IMR-90 (cell line): ENCODE results near the gene CDH22. TPM values are rescaled to one million over a fixed set of nuclear protein-coding genes. Genes with fewer than 3 reads are reported as not detected.

Experiments used
- ATAC-seq: fragments of 200-7000 bp; cut with Tn5 transposase; 2 replicates; pipeline ENCODE4 v1.9.1; 2020; ENCODE audit warnings: low read depth, mild to moderate bottlenecking, moderate library complexity
- BruUV-seq: library from RNA; stranded (reverse); fragments of 400-500 nt; replicated peaks from 2 replicates; lab custom pipeline; 2021; lab: Mats Ljungman, UMichigan
- CTCF ChIA-PET: fragments of 300-600 bp; formaldehyde crosslinking; extraction: SDS; loops from one replicate; lab custom pipeline; 2021; ENCODE audit warnings: antibody characterized with exemption; lab: Yijun Ruan, JAX
- POLR2A ChIA-PET: fragments of 300-600 bp; sonication (Branson Sonifier 250); formaldehyde crosslinking; loops from one replicate; lab custom pipeline; 2022; ENCODE audit warnings: antibody characterized with exemption; ENCODE audit not compliant: unreplicated experiment; lab: Charles Lee
- DNase-seq: peaks from one replicate; pipeline ENCODE4 v3.0.0; 2013
- H2AFZ ChIP-seq: replicated peaks from 2 replicates; pipeline ENCODE3; 2013; ENCODE audit warnings: low read length, mild to moderate bottlenecking; ENCODE audit not compliant: poor library complexity
- H2AK5ac ChIP-seq: 2 replicates; pipeline ENCODE4 v1.6.1; 2013; ENCODE audit warnings: low read depth, low read length, inconsistent platforms
- H2AK9ac ChIP-seq: replicated peaks from 2 replicates; pipeline ENCODE3; 2013; ENCODE audit warnings: mild to moderate bottlenecking, low read depth, low read length, moderate library complexity; ENCODE audit not compliant: poor library complexity
- H2BK120ac ChIP-seq: 2 replicates; pipeline ENCODE4 v1.6.1; 2013; ENCODE audit warnings: low read depth, low read length, inconsistent platforms
- H2BK15ac ChIP-seq: 3 replicates; pipeline ENCODE4 v1.6.1; 2013; ENCODE audit warnings: low read depth, low read length, inconsistent platforms
- H2BK20ac ChIP-seq: 2 replicates; pipeline ENCODE4 v1.6.1; 2013; ENCODE audit warnings: low read depth, mild to moderate bottlenecking, inconsistent platforms, low read length, moderate library complexity
- H2BK5ac ChIP-seq: 2 replicates; pipeline ENCODE4 v1.6.1; 2013; ENCODE audit warnings: mild to moderate bottlenecking, low read depth, low read length, inconsistent platforms; ENCODE audit not compliant: poor library complexity, severe bottlenecking
- H3K14ac ChIP-seq: replicated peaks from 2 replicates; pipeline ENCODE4 v1.6.1; 2013; ENCODE audit warnings: low read depth, low read length, inconsistent platforms
- H3K18ac ChIP-seq: 2 replicates; pipeline ENCODE4 v1.6.1; 2013; ENCODE audit warnings: low read depth, low read length, control low read depth
- H3K23ac ChIP-seq: 2 replicates; pipeline ENCODE4 v1.6.1; 2013; ENCODE audit warnings: low read depth, low read length, inconsistent platforms
- H3K27ac ChIP-seq: 2 replicates; pipeline ENCODE4 v1.5.1; 2013; ENCODE audit warnings: mild to moderate bottlenecking, control low read depth, low read length; ENCODE audit not compliant: insufficient read depth
- H3K27me3 ChIP-seq: 2 replicates; pipeline ENCODE4 v1.6.1; 2013; ENCODE audit warnings: low read length; ENCODE audit not compliant: control insufficient read depth, insufficient read depth
- H3K36me3 ChIP-seq: 2 replicates; pipeline ENCODE4 v1.6.1; 2013; ENCODE audit warnings: low read length, mixed read lengths; ENCODE audit not compliant: control insufficient read depth, insufficient read depth
- H3K4ac ChIP-seq: 2 replicates; pipeline ENCODE4 v1.6.1; 2013; ENCODE audit warnings: low read depth, low read length, inconsistent platforms
- H3K4me1 ChIP-seq: 2 replicates; pipeline ENCODE4 v1.6.1; 2013; ENCODE audit warnings: low read length, mixed read lengths; ENCODE audit not compliant: control insufficient read depth, insufficient read depth
- H3K4me2 ChIP-seq: 2 replicates; pipeline ENCODE4 v1.6.1; 2013; ENCODE audit warnings: low read depth, mild to moderate bottlenecking, control low read depth, low read length, moderate library complexity
- H3K4me3 ChIP-seq: 2 replicates; pipeline ENCODE4 v1.5.1; 2013; ENCODE audit warnings: low read depth, mild to moderate bottlenecking, control low read depth, low read length, moderate library complexity; ENCODE audit not compliant: insufficient read depth
- H3K56ac ChIP-seq: 2 replicates; pipeline ENCODE4 v1.6.1; 2013; ENCODE audit warnings: low read length, inconsistent platforms; ENCODE audit not compliant: insufficient read depth; ENCODE audit errors: extremely low read depth
- H3K79me1 ChIP-seq, 2 experiments: 2 replicates each; pipeline ENCODE4 v1.6.1; 2013; ENCODE audit warnings: low read length in 2 of 2, inconsistent platforms in 1 of 2, low read depth in 1 of 2
- H3K9ac ChIP-seq: 2 replicates; pipeline ENCODE4 v1.6.1; 2013; ENCODE audit warnings: low read depth, low read length, control low read depth
- H3K9me1 ChIP-seq: 2 replicates; pipeline ENCODE4 v1.6.1; 2013; ENCODE audit warnings: low read length, inconsistent platforms; ENCODE audit not compliant: insufficient read depth
- H3K9me3 ChIP-seq: 2 replicates; pipeline ENCODE4 v1.6.1; 2013; ENCODE audit warnings: low read length; ENCODE audit not compliant: control insufficient read depth, insufficient read depth
- H4K20me1 ChIP-seq: 2 replicates; pipeline ENCODE4 v1.6.1; 2013; ENCODE audit warnings: low read length, inconsistent platforms; ENCODE audit not compliant: insufficient read depth
- H4K5ac ChIP-seq: 2 replicates; pipeline ENCODE4 v1.6.1; 2013; ENCODE audit warnings: mild to moderate bottlenecking, low read depth, low read length, control low read depth
- H4K8ac ChIP-seq, 2 experiments: 2 replicates each; pipeline ENCODE4 v1.6.1; 2013; ENCODE audit warnings: low read depth in 2 of 2, low read length in 2 of 2, control low read depth in 1 of 2, inconsistent platforms in 1 of 2
- H4K91ac ChIP-seq: 2 replicates; pipeline ENCODE4 v1.6.1; 2013; ENCODE audit warnings: low read depth, low read length, inconsistent platforms; ENCODE audit not compliant: insufficient read depth
- RCOR1 ChIP-seq: IDR thresholded peaks from 2 replicates; pipeline ENCODE4 v1.6.1; 2012; ENCODE audit warnings: mild to moderate bottlenecking, low read length, improper control_type of control experiment; ENCODE audit not compliant: insufficient replicate concordance
- WGBS, 2 experiments: methylation state at CpG; one replicate each; pipeline versions ENCODE4 v1.1.5 to v1.1.7; 2013; ENCODE audit warnings: missing lambda C conversion rate in 2 of 2; ENCODE audit not compliant: insufficient read length in 1 of 2; ENCODE audit errors: extremely low coverage in 2 of 2; 5-methylcytosine and 5-hydroxymethylcytosine counted together
- dilution Hi-C: fragments of 300-500 bp; cut with HindIII; formaldehyde crosslinking; loops from one replicate; pipeline ENCODE4 v1.14.3; 2018; ENCODE audit warnings: low sequenced_read_pairs; ENCODE audit not compliant: unreplicated experiment
- in situ Hi-C: fragments of 300-500 bp; cut with MboI; formaldehyde crosslinking; loops from 3 replicates; pipeline ENCODE4 v1.14.3; 2019; ENCODE audit warnings: low sequenced_read_pairs, inconsistent platforms, mixed read lengths
- intact Hi-C: fragments of 100-400 bp; cut with micrococcal nuclease; formaldehyde crosslinking; loops from 2 replicates; pipeline ENCODE4 v1.10.0; 2022
- polyA plus RNA-seq, 3 experiments: library from polyadenylated mRNA; depleted of rRNA; stranded (reverse); fragments of >200 nt; gene quantifications; 2 replicates each; pipeline ENCODE4 v1.2.3, GENCODE V29; 2012; ENCODE audit warnings: low replicate concordance in 1 of 3
- total RNA-seq: library from RNA; depleted of rRNA; stranded (reverse); fragments of >200 nt; gene quantifications from 2 replicates; pipeline ENCODE4 v1.2.3, GENCODE V29; 2012

The CDH22 gene
- total and polyA plus RNA-seq, 2 of the 4 experiments (the other 2 are of a cell fraction): not detected

GRCh38 chr20:46131396-46131795, 176.9 kb downstream of the CDH22 start:
- Histone ChIP-seq H3K9me3 (no peaks in the 10 kb centered on the region), H4K20me1 (no peaks in the 10 kb centered on the region), H3K79me1 (no peaks in the 10 kb centered on the region), H3K4me2 (no peak overlapping the region), H3K23ac (no peak overlapping the region), H2BK15ac (no peak overlapping the region), H3K56ac (no peak overlapping the region), H3K14ac (no peak overlapping the region), H4K5ac (no peak overlapping the region), H3K4me1 (no peaks in the 10 kb centered on the region), H4K91ac (no peak overlapping the region), H2AFZ (no peak overlapping the region), H3K18ac (no peak overlapping the region), H2BK20ac (no peak overlapping the region), H3K36me3 (no peaks in the 10 kb centered on the region), H4K8ac (no peak overlapping the region), H3K9ac (no peak overlapping the region), H2BK120ac (no peak overlapping the region), H3K27me3 (peaks cover 41% of the 10 kb centered on the region), H2AK9ac (no peak overlapping the region), H2AK5ac (no peak overlapping the region), H3K27ac (no peak overlapping the region), H3K9me1 (no peaks in the 10 kb centered on the region), H3K4me3 (no peak overlapping the region), H3K4ac (no peak overlapping the region), H2BK5ac (no peak overlapping the region)
- TF ChIP-seq RCOR1: no peak
- DNase-seq (peak; percentile 5), ATAC-seq (no peak)
- ChIA-PET POLR2A (no interaction called here), CTCF (no interaction called here)
- 48% methylated on average over 2 of the region's 6 CpGs; no CpG with 5 or more reads in 1 of the 2 experiments for WGBS, 2 experiments
- in situ Hi-C loops (no loop called here), intact Hi-C loops (loop anchor here (5.0 kb wide), 1 partner anchor 196 kb away; no protein-coding TSS in a partner anchor), dilution Hi-C loops (no loop called here)
- no TSS peak for BruUV-seq
